Measurements from ENCODE around the gene PIK3R6. TPM values are rescaled to one million over a fixed set of nuclear protein-coding genes. Genes with fewer than 3 reads are reported as not detected.

Gene PIK3R6
- total RNA-seq, 1 donor from 2014 or later = not detected

DNA sequence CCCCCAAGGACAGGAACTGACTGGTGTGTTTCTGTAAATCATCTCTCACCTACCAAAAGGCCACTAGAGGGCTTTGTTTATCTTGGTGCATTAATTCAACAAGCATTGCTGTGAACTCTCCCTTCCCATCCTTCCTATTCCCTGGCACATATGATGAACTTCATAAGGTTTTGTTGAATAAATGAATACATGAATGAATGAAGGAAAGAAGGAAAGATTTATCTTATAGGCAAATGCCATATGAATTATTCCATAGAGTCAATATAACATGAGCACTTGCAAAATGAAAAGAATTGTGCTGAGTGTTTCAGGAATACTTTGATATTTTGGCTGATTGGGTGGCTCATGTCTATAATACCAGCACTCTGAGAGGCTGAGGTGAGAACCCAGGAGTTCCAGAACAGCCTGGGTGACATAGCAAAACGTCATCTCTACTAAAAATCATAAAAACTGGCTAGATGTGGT, 113.5 kb downstream of the PIK3R6 start:
- Histone ChIP-seq H3K4me3 (ENCODE audit: low read depth, low read length) (no peak overlapping the region), H3K36me3 (ENCODE audit: control insufficient read depth, insufficient read depth, low read length) (no peaks in the 10 kb centered on the region), H3K27me3 (ENCODE audit: control insufficient read depth, insufficient read depth, low read length) (no peaks in the 10 kb centered on the region)
- TF ChIP-seq, protein P1, sequence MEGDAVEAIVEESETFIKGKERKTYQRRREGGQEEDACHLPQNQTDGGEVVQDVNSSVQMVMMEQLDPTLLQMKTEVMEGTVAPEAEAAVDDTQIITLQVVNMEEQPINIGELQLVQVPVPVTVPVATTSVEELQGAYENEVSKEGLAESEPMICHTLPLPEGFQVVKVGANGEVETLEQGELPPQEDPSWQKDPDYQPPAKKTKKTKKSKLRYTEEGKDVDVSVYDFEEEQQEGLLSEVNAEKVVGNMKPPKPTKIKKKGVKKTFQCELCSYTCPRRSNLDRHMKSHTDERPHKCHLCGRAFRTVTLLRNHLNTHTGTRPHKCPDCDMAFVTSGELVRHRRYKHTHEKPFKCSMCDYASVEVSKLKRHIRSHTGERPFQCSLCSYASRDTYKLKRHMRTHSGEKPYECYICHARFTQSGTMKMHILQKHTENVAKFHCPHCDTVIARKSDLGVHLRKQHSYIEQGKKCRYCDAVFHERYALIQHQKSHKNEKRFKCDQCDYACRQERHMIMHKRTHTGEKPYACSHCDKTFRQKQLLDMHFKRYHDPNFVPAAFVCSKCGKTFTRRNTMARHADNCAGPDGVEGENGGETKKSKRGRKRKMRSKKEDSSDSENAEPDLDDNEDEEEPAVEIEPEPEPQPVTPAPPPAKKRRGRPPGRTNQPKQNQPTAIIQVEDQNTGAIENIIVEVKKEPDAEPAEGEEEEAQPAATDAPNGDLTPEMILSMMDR (IDR thresholded peaks at IDR 0.05; ENCODE audit: insufficient read depth, low read length, poor library complexity, severe bottlenecking) = peak; percentile 41
- DNase-seq (ENCODE audit: low read depth) = no peak

DNA sequence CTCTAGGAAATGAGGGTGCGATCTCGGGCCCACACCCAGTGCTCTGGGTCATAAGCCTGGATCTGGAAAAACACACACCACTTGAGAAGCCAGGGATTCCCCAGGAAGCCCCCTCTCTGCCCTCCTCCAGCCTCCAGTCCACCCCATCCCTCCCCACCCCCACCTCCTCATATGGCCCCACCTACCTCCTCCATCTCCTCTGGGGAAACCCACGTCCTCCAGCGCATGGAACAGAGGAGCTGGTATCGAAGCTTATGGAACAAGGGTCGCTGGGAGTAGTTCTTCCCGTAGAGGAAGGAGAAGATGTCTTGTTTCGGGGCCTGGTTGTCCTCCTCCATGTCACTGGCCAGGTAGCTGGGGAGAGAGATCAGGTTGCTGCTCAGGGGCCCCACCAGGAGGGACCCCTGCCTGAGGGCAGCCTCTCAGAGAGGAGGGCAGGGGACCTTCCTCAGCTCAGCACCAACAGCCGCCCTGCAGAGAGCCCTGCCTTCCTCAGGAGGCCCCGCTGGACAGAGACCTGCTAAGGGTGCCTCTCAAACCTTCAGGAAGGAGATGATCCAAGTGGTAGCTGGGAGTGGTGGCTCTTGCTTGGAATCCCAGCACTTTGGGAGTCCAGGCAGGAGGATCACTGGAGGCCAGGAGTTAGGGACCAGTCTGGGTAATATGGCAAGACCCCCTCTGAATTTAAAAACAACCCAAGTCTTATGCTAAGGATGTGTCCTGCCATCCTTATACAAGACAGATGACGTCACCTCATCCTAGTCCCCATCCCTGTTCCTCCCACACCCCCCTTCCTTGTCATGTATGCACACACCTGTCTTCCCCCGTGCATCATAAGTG, 114.1 kb downstream of the PIK3R6 start:
- TF ChIP-seq, protein P1 (IDR thresholded peaks at IDR 0.05; ENCODE audit: insufficient read depth, low read length, poor library complexity, severe bottlenecking) = no peak
- Histone ChIP-seq H3K27me3 (ENCODE audit: control insufficient read depth, insufficient read depth, low read length) (no peaks in the 10 kb centered on the region), H3K36me3 (ENCODE audit: control insufficient read depth, insufficient read depth, low read length) (no peaks in the 10 kb centered on the region), H3K4me3 (ENCODE audit: low read depth, low read length) (no peak overlapping the region)
- no peak for DNase-seq (ENCODE audit: low read depth)

Other genes starting within 250 kb of the PIK3R6 start
- 65.9 and 90.5 TPM in 2 replicates for gene MYH10, start 236.9 kb downstream of the PIK3R6 start, total RNA-seq
- gene CCDC42, start 122.8 kb downstream of the PIK3R6 start, total RNA-seq = 0.41 TPM in 1 of 2 replicates, not detected in the other
- not detected in 2 replicates for gene SPDYE4, start 109.1 kb downstream of the PIK3R6 start, total RNA-seq
- gene MFSD6L, start 68.3 kb downstream of the PIK3R6 start, total RNA-seq = 0.27 and 0.54 TPM in 2 replicates
- 0.96 and 1.7 TPM in 2 replicates for gene PIK3R5, start 98.0 kb upstream of the PIK3R6 start, total RNA-seq
- gene NTN1, start 153.8 kb upstream of the PIK3R6 start, total RNA-seq = 15.2 and 20.5 TPM in 2 replicates